ENCODE results near the gene MEGF6.
"Not testable (repeated sequence)": the region's sequence is repeated elsewhere in the genome, so short reads cannot be mapped to it uniquely, and the experiment has no call there.

The MEGF6 gene

GRCh38 chr1:3595949-3596348 lies 15.4 kb downstream of the MEGF6 start:
- no peak for DNase-seq (ENCODE audit: low read depth)

GRCh38 chr1:3594706-3595377 lies 16.5 kb downstream of the MEGF6 start:
- no peak for DNase-seq (ENCODE audit: low read depth)

DNA sequence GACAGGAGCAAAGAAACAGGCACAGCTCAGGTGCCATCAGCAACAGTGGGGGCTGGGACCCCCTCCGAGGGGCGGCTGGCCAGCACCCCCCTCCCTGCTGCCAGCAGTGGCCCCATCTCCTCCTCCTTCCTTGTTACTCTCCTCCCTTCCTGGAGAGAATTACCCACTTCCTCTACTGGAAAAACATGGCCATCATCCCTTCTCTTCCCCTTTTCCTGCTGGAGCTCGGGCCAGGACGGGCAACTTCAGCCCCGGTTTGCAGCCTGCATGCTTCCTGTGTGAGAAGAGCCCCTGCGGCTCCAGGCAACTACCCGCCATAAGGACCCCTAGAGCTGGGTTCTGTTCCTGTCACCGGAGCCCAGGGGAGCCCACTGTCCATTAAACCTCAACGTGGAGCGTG lies 17.6 kb downstream of the MEGF6 start:
- no peak for DNase-seq (ENCODE audit: low read depth)

GRCh38 chr1:3593334-3593733 lies 18.0 kb downstream of the MEGF6 start:
- DNase-seq (ENCODE audit: low read depth): no peak

DNA sequence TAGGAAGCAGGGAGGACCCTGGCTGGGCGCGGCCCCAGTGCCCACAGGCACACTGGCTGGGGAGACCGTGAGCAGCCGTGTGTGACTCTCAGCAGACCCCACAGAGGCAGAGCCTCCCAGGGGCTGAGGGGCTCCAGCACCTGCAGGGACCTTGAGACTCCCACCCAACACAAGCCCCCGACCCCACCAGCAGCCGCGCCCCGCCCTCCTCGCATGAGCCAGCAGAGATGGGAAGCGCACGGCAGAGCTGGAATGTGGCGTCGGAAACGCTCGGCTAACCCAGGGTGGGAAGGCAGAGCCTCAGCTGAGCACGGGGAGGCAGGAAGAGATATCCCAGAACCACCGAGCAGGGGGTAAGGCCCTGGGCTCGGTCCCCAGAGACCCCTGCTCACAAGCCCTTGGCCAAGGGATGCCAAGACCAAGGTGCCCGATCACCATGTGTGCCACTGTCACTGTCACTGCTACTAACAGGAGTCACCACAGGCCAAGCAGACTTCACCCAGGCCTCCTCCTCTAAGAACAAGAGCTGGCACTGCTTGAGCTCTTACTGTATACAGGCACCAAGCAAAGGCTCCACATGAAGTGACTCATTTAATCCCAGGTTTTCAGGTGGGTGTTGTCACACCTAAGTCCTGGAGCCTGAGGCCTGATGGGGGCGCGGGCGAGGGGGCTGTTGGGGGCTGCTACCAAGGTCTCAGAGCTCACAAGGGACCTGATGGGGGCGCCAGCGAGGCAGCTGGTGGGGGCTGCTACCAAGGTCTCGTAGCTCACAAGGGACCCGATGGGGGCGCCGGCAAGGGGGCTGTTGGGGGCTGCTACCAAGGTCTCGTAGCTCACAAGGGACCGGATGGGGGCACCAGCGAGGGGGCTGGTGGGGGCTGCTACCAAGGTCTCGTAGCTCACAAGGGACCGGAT lies 20.1 kb downstream of the MEGF6 start:
- no peak for DNase-seq (ENCODE audit: low read depth)

GRCh38 chr1:3590139-3590763 lies 21.1 kb downstream of the MEGF6 start:
- DNase-seq (ENCODE audit: low read depth): no peak

- DNase-seq (ENCODE audit: low read depth): no peak
Observed at GRCh38 chr1:3588395-3588794, 22.9 kb downstream of the MEGF6 start.

DNA sequence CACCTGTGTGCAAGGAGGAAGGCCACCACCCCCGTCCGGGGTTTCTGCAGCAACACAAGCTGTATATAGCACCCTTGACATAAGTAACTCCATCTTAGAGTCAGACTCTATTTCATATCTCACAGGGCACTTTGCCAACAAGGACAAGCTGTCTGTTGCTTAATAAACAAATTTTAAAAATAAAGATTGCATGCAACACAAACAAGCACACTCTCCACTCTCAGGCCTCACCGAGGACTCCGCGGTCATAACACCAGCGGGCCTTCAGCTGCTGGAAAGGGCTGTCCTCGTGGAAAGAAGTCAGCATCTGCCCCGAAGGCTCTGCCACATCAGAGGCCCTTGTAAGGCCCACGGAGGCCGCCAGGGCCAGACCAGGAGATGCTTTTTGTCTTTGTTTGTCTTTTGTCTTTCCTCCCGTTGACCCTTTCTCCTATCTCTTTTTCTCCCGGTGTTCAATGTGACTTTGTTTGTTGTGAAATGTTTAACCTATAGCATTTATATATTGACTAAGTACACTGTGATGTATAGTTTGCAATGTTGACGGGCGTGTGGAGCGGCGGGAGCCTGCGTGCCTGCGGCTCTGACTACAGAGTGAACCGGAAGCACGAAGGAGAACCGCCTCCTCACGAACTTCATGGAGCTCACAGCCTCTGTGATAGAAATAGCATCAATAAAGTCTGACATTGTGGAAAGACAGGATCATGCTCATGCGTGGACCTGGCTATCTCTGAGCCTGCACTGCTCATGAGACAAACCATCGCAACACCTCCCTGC lies 24.1 kb downstream of the MEGF6 start:
- DNase-seq (ENCODE audit: low read depth): no peak

DNA sequence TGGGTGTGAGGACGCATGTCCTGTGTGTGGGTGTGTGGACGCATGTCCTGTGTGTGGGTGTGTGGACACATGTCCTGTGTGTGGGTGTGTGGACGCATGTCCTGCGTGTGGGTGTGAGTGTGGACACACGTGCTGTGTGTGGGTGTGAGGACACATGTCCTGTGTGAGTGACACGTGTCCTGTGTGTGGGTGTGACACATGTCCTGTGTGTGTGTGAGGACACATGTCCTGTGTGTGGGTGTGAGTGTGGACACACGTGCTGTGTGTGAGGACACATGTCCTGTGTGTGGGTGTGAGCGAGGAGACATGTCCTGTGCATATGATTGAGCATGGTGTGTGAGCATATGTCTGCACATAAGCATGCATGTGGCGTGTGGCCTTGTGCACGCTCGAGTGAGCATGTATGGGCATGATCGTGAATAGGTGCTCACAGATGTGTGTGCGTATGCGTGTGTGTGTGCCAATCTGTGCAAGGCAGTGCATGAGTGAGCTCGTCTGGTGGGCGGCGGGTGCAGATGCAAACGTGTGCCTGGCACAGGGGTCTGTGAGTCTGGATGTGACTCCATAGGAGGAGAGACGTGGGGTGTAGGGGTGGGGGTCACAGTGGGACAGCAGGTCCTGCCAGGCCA lies 25.3 kb downstream of the MEGF6 start:
- DNase-seq (ENCODE audit: low read depth): no peak

DNA sequence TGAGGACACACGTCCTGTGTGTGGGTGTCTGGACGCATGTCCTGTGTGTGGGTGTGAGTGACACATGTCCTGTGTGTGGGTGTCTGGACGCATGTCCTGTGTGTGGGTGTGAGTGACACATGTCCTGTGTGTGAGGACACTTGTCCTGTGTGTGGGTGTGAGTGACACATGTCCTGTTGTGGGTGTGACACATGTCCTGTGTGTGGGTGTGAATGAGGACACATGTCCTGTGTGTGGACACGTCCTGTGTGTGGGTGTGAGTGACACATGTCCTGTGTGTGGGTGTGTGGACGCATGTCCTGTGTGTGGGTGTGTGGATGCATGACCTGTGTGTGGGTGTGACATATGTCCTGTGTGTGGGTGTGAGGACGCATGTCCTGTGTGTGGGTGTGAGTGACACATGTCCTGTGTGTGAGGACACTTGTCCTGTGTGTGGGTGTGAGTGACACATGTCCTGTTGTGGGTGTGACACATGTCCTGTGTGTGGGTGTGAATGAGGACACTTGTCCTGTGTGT lies 25.9 kb downstream of the MEGF6 start:
- not testable (repeated sequence) for DNase-seq (ENCODE audit: low read depth)

GRCh38 chr1:3584915-3585314 lies 26.4 kb downstream of the MEGF6 start:
- no peak for DNase-seq (ENCODE audit: low read depth)

DNA sequence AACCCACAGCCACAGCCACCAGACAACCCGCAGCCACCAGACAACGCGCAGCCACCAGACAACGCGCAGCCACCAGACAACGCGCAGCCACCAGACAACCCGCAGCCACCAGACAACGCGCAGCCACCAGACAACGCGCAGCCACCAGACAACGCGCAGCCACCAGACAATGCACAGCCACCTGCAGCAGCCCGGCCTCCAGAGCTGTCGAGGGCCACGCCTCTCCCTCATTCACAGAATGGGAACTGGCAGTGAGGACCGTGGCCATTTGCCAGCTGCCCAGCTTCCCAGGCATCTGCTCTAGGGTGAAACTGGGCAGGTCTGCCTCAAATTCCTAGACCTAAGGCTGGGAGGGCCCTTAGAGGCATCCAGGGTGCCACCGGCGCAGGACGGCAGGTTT lies 27.6 kb downstream of the MEGF6 start:
- DNase-seq (ENCODE audit: low read depth): not testable (repeated sequence)

DNA sequence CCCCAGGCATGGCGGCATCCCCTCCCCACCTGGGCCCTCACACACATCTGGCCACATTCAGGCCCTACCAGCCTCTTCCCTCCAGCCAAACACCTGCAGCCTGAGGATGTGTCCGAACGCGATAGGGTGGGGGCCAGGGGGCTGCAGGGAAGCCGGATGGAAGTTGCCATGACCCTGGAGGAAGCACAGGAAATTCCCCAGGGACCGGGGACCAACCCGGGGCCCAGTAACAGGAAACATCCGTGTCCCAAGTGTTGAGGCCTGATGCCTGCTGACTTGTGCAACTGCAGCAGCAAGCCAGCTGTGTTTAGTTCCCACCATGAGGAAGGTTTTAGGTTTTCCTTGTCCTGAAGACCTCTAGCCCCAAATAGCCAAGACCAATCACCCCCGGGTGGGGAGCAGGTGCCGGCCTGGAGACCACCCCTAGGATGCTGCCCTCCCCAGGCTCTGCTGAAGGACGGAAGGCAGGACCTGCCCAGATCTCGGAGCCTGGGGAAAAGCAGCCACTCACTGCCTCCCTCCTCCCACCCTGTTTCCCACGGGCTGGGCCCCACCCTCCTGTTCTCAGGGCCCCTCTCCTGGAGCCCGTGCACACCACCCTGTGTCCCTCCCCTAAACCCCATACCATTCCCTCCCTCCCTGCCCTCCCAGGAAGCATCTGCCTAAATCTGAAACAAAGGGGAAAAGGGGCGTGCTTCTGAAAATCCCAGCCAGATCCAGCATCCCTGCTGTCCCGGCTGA lies 29.8 kb downstream of the MEGF6 start:
- no peak for DNase-seq (ENCODE audit: low read depth)

- no peak for DNase-seq (ENCODE audit: low read depth)
Observed at GRCh38 chr1:3580231-3580630, 31.1 kb downstream of the MEGF6 start.

GRCh38 chr1:3579626-3580025 lies 31.7 kb downstream of the MEGF6 start:
- DNase-seq (ENCODE audit: low read depth): no peak

- DNase-seq (ENCODE audit: low read depth): no peak
Observed at GRCh38 chr1:3578906-3579305, 32.4 kb downstream of the MEGF6 start.

DNA sequence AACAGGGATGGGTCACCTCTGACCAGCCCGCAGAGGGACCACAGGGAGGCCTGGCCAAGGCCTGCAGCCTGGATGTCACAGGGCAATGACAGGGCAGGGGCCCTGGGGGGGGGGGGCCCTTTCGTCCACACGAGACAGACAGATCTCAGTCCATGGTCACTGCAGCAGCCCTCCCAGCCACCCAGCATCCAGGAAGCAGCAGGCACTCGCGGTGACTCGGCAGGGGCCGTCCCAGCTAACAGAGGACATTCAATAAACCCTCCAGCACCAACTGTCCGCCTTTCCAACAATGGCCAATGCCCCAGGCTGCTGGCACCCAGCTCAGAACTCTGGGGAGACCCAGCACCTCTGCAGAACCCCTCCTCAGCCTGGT lies 32.9 kb downstream of the MEGF6 start:
- DNase-seq (ENCODE audit: low read depth): no peak

GRCh38 chr1:3577711-3578432 lies 33.4 kb downstream of the MEGF6 start:
- no peak for DNase-seq (ENCODE audit: low read depth)

DNA sequence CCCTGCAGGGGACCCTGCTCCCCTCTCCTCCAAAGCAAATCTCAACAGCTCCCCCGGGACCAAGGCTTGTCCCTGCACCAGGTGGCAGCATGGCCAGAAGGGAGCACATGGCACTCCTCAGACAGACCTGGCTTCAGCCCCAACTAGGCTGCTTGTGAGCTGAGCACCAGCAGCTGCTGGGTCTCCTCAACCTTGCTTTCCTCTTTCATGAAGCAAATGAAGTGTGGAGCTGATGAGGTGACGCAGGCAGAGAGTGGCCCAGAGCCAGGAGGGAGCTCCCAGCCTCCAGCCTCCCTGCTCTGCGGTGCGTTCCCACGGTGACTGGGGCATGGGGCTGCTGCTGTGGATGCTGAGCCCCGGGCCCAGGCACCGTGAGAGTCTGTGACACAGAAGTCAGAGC lies 34.0 kb downstream of the MEGF6 start:
- no peak for DNase-seq (ENCODE audit: low read depth)

DNA sequence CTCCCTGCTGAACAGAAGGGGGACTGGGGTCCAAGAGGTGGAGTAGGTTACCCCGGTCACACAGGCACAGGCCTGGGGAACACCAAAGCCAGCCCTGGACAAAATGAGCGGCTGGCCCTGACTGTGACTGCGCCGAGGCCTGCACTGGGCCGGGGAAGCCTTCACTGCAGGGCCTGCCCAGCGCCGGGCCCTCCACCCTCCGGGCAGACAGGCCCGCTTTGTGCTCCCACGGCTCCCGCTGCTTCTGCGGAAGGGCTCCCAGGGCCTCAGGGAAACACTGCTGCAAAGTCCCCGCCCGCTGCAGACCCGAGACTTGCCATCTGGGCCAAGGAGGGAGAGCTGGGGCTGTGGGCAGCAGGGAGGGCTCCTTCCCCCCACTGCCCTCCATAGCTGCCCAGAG lies 35.3 kb downstream of the MEGF6 start:
- DNase-seq (ENCODE audit: low read depth): no peak

Data from stimulated activated CD8-positive, alpha-beta memory T cell treated with anti-CD3 and anti-CD28 coated beads, Interleukin-15, amount 100 ng/mL, for 24 hours (primary cell).